GM23248 (cell line): ENCODE results near the gene RALGAPB.

ENCODE experiments used
- EZH2 ChIP-seq: fragments of 200-600 bp; sonication (generic); IDR thresholded peaks from 2 replicates; pipeline ENCODE4 v1.6.1; 2018; ENCODE audit warnings: antibody characterized with exemption, mild to moderate bottlenecking; ENCODE audit not compliant: insufficient read depth, poor library complexity, severe bottlenecking
- EZH2phosphoT487 ChIP-seq: fragments of 200-600 bp; sonication (generic); IDR thresholded peaks from 2 replicates; pipeline ENCODE4 v1.6.1; 2018; ENCODE audit warnings: antibody characterized with exemption, moderate library complexity, mild to moderate bottlenecking, low read depth; ENCODE audit not compliant: insufficient read depth

DNA sequence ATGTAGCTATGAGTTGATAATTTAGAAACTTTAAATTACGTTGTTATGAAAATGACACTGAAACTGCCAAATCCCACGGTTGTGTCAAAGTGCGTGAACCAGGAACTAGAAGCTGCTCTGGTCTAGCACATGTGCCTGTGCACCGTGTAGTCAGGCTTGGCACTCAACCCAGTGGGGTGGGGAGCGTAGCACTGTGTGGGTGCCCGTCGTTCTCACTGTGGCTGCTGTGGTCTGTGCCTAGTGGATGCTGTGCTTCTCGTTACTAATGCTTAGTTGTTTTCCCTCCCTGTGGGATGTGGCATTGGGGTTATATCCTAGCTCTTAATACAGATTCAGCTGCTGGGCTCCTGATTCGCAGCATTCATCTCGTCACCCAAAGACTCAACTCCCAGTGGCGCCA lies 62.1 kb downstream of the RALGAPB start:
- TF ChIP-seq EZH2 (no peak), EZH2phosphoT487 (no peak)
